GF-D8 (cell line): ENCODE measurements around the gene LSM6.

Experiments
- DNase-seq: peaks from one replicate; lab custom pipeline; 2025; lab: John Stamatoyannopoulos, UW

The LSM6 gene

DNA sequence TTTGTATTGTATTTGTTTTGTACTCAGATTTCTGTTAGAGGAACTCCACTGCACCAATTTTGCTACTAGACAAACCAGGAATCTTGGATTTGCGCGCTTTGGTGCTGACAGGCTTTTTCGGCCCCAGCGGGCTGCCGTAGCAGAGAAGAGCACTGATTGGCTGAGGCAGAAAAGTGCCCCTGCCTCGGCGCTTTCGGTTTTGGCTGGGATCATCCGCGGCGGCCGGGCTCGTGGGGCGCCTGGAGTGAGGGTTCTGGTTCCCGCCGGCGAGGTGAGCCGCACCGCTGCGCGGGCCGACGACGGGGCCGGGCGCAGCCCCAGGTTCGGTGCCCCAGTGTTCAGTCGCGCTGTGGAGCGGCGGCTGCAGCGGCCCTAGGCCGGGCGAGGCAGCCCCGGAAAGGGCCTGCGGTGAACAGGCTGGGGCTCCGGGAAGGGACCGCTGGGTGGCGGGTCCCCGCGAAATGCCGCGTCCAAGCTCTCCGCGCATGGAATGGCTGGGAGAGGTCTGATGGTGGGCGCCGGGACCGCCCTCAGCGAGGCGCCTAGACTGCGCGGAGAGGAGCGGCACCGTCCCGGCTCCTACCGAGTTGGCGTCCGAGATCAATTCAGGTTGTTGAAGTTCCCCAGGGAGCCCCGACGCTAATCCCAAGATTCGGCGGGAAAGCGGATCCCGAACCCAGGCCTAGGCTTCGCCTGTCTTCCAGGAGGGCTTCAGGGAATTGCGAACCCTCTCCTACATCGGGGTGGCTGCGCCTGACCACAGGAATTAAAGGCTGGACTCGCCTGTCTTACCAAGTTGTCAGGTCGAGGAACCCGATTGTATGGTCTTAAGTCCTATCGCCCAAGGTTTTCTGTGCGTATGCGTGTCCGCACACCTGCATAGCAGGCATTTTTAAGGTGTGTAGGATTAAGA, at the start of gene LSM6:
Gene LSM6, plus strand, starts transcription at position 178 of the 913 bp plus-strand sequence. CDS start 7,204 bp downstream, outside the sequence.
- DNase-seq, result peak; percentile 61

DNA sequence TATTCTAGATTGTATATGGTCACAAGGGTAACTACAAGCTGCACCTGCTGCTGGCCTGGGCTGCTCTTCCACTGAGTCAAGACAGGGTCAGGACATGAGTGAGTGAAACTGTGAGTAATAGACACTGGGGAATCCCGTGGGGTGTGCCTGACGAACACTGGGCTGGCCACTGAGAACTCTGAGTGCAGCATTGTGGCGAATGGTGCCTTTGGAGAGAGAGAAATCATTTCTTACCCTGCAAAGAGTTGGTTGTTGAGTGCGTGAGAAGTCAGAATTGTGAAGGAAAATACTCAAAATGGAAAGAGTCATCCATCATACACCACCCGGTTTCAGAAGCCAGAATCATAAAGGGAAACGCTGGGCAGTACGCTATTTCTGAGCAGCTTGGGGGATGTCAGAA, 43.1 kb upstream of the LSM6 start:
- DNase-seq, result no peak

DNA sequence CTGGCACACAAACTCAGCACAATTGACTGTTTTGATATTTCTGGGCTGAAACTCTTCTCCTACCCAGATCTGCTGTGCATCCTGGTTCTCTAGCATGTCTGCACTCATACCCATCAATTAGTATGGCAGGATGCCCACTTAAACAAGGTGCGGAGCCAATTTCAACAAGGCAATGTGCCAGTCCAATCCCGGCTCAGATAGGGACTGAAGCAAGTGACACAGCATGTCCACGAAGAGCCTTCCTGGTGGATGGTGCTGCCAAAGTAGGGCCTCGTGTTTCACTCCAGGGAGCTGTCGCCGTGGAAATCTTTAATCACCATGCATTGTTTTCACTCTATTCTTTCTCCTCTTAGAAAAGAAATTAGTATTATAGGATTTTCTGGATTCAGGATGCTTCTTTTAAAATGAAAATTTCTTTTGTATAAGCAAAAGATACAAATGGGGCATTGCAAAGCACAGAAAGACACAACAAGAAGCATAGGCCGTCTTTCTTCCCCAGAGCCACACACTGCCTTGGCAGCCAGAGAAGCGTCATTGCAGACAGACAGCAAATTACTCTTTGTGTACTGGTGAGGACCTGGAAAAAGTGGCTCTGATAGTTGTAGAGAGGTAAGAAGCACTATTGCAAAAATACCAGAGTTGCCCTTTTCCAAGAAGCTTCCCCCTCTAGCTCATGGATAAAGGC, 40.6 kb upstream of the LSM6 start:
- no peak for DNase-seq

DNA sequence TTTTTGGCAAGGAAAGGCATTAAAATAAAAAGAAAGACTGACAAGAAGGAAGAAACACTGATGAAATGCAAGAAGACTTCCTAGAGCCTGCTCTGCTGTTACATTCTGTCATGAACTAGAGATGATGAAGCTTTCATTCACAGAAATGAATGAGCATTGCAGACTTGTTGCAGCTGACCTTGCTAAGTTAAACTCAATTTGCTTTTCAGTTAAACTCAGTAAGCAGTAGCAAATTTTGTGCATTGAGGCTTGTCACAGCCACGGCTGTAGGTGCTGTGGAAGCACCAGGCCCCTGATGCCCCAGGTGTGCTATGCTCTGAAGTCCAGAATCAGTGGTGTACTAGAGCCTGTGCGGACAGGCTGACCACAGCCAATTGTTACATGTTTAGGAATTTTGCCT, 39.6 kb upstream of the LSM6 start:
- DNase-seq, result no peak

DNA sequence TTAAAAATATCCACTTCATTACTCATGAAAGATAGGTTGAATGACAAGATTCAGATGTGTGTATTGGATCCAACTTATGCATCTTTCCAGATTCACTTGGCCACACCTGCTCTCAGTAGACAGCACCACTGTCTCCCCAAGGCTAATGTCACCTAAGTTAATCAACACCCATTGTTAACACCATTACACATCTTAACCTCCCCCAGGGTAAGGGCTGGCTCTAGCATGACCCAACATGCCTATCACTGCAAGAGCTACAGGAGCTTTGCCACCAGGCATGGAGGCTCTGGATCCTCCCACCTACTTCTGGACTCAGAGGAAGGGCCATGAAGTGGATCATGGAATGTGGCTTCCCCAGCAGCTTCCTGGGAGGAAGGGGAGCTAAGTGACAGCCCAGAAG, 32.8 kb upstream of the LSM6 start:
- no peak for DNase-seq

DNA sequence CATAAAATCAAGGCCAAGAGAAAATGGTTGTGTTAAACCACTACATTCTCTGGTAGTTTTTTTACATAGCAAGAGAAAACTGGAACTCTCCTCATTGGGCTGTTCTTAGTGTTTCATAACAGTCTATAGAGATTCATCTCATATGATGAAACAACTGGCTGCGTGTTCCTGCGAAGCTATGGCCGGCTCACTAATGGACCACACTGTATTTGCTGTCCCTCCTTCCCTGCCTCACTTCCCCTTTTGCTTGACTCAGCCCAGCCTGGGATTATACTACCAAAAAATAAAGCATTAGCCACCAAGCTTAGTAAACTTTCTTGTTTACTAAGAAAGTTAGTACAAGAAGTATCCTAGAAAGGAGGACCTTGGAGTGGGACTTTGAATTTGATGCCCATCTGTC, 31.6 kb upstream of the LSM6 start:
- no peak for DNase-seq

DNA sequence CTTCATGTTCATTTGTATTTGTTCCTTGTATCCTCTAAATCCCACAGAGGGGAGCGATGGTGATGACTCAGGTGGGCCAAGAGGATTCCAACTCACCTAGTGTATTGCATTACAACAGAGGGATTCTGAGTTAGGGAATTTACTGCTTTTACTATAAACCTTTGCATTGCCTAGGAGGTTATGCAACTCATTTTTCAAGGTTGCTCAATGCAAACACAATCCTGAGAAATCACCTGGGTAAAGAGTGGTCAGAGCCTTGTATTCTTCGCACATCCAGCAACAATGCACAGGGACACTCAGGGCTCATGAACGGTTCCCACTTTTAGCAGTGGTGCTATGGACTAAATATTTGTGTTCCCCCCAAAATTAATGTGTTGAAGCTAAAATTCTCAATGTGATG, 28.6 kb upstream of the LSM6 start:
- no peak for DNase-seq

DNA sequence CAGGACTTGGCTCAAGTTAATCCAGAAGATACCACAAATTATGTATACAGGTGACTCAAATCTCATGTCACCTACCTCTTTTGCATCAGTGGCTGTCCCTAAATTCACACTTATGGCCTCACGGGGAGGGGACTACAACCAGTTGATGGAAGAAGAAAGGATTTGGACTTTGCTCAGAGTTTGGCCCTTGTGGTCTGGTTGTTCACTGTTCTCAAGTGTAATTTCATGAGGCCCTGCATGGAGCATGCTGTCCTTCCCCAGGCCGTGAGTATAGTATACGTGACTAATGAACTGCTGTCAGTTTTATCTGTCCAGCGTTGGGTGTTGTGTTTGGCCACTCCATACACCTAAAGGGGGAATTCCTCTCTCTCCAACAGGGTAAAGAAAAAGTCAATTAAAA, 27.5 kb upstream of the LSM6 start:
- no peak for DNase-seq

DNA sequence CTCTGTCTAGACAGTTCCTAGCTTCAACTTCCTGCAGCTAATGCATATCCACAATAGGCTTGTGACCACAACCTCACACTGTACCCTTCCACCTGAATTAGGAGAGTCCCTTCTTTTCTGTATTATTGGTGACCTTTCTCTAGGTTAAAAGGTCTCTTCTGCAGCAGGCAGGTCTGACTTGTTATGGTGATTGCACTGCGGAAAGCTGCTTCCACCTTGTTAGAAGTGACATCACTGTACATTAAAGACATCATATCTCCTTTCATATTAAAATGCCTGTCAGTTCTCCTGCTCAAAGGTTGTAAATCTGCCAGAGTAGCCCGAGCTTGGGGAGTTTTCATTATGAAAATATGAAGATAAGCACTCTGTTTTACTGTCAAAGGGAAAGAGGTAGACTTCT, 21.5 kb upstream of the LSM6 start:
- DNase-seq, result no peak

DNA sequence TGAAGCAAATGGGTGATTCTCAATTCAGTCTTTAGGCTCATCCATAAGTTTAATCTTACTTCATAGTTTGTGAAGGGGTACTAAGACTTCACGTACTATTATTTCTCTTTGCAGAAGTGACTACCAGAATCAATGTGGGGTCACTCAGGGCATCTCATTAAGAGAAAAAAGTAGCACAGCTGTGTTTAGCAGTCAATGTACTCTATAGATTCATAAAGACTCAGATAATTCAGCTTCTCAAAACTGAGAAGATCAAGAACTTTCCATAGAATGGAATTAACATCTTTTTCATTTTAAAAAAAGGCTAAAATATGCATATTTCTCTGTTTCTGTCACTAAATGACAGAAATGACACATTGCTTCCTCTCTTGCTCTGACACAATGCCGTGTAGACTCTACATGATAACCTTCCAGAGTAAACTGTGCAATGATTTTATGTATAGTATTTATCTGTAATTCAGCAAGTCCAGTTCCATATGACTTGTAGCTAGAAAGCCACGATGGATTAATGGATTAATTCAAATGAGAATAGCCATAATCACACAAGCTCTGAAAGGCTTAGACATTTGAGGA, 20.3 kb upstream of the LSM6 start:
- DNase-seq, result no peak

DNA sequence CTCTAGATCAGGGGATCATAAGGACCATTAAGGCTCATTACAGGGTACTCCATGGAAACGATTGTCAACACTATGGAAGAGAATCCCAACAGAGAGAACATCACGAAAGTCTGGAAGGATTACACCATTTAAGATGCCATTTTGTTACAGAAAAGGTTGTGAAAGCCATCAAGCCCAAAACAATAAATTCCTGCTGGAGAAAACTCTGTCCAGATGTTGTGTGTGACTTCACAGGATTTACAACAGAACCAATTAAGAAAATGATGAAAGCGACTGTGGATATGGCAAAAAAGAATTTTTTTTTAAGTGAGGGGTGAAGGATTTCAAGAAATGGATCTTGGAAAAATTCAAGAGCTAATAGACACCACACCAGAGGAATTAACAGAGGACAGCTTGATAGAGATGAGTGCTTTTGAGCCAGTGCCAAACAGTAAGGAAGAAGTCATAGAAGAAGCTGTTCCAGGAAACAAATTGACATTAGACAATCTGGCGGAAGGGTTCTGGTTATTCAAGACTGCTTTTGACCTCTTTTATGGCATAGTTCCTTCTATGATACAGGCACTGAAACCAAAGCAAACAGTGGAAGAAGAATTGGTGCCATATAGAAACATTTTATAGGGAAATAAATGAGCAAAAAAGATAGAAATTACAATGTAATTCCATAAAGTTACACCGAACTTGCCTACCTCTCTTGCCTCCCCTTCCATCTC, 17.3 kb upstream of the LSM6 start:
- DNase-seq, result no peak

DNA sequence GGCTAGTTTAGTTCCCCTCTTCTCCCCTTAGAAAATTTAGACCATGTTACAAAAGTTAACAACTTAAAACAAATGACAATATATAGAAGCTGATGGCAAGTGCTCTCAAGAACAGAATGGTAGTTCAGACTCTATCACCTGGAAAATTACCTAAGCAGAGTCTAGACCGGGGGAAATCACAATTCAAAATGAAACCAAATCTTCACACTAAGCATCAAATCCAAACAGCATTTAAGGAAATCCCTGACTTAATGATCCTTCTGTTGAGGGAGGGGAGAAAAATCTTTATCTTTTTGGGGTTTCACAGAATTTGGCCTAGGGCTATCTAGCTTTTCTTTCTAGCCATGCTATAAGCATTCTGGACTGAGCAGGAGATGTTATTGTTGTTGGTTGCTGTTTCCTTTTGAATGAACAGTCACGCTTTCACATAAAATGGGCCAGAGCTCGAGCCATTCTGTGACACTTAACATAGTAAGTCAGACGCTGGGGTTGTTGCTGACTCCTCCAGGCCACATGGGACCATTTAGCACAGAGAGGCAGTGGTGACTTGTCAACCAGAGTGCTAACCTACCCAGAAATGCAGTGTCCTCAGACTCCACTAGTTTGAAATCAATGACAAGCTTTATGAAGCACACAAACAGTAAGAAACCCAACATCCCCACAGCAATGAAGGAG, 16.0 kb upstream of the LSM6 start:
- DNase-seq, result no peak

DNA sequence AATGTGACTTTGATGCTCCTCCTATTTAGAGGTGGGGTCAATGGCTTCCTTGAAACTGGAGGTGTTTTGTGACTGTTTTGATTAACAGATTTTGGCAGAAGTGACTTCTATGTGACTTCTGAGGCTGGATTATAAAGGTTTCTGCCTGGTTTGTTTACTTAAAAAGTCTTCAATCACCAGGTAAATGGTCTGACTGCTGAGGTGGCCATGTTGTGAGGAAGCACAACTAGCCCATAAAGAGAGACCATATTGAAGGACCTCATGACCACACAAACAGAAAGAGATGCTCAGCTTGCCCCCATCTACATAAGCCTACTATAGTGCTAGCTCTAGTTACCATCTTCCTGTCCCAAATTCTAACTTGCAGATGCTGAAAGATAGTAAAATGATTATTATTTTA, 14.3 kb upstream of the LSM6 start:
- no peak for DNase-seq

DNA sequence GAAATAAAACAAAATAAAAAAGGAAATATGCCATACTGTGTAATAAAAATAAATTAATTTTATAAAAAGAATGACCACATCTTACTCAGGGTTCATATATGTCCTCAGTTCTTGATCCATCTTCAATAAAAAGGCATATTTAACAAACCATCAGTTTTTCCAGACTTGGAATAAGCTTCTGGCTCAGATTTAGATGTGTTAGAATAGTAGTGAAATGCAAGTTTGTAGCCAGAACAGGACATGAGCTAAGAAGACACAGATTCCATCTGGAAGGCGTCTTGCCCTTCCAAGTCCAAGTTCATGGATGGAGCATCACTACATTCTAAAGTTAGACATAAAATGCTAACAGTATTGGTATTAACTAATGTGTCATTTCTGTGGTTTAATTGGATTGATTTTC, 10.3 kb upstream of the LSM6 start:
- DNase-seq, result no peak

DNA sequence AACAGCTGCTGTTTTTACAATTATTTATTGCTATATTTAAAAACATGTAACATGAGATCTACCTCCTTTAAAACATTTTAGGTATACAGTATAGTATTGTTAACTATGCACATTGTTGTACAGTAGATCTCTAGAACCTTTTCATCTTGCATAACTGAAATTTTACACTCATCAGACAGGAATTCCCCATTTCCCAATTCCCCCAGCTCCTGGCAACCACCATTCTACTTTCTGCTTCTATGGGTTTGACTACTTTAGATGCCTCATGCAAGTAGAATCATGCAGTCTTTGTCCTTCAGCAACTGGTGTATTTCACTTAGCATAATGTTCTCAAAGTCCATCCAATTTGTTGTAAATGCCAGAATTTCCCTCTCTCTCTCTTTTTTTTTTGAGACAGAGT, 9.7 kb upstream of the LSM6 start:
- DNase-seq, result no peak

DNA sequence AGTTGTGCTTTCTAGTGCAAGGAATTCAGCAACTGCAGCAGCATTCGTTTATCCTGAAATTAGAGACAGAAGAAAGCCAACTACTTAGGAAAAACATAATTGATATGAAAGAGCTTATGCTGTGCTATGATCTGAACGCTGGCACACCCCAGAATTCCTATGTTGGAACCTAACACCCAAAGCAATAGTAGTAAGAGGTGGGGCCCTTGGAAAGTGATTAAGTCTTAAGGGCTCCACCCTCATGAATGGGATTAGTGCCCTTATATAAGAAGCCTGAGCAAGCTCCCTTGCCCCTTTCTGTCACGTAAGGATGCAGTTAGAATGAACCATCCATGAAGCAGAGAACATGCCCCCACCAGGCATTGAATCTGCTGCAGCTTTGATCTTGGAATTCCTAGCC, 5.4 kb upstream of the LSM6 start:
- no peak for DNase-seq

DNA sequence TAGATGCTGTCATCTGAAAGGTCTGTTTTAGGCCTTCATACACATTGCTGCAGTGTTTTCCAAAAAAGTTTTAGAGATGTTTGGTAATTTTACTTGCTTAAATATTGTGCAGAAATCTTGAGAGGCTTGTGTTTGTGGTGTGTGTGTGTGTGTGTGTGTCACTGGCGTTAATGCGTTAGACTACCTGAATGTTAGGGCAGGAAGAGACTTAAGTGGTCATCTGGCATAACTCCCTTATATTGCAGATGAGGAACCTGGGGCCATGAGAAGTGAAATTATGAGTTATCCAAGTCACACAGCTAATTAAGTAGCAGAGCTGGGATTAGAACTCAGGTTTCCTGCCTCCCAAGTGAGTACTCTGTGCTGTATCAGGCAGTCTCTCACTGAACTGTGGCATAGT, 1.4 kb downstream of the LSM6 start:
- no peak for DNase-seq

DNA sequence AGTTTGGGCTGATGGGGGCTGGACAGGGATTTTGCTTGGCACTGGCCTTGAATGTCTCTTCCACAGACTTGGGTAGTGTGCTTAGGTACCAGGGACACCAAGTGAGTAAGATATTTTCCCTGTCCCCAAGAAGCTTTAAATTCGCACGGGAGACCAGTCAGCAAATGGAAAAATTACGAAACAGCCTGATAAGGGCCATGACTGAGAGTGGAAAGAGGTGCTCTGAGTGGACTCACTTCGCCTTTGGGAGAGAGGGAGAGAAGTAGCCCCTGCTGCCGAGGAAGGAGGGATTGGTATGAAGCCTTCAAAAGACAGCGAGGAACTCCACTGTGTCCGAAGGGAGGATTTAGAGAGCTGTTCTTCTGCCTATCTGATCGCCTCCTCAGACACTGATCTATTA, 2.6 kb downstream of the LSM6 start:
- DNase-seq, result no peak

DNA sequence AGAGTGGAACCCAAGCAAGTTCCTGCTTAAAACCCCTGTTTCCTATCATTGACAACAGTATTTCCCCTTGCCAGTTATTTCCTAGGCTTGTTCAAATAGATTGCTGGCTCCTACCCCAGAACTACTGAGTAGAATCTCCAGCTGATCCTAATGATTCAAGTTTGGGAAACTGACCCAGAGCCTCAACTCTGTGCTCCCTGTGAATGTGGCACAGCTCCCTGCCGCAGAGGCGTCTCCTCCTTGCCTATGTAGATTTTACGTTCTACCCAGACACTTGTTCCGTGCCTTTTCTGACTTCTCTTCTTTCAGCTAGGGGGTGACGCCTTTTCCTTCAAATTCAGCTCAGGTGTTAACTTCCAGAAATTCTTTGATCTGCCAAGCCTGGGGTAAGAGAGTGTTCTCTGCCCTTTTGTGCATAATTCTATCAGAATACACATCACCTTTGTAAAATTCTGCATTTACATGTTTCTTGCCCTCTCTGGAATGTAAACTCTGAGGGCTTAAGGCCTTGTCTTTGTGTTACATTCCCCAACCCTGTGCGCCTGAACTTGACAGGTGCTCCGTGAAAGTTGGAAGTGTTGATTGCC, 4.4 kb downstream of the LSM6 start:
- DNase-seq, result no peak

DNA sequence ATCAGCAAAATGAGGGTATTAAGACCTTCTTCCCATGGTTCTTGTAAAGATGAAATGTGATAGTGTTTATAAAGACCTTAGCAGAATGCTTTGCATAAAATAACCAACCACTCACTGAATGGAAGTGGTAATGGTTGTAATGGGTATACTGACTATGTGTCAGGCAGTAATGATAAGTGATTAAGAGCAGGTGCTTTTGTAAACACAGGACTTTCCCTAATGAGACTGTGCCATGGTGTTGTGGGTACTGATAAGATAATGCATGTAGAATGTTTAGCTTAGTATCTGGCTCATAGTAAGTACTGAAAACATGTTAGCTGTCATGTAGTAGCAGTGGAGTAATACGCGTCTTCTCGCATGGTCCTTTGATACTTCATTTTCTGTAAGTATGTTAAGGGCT, 6.9 kb downstream of the LSM6 start:
- DNase-seq, result no peak

DNA sequence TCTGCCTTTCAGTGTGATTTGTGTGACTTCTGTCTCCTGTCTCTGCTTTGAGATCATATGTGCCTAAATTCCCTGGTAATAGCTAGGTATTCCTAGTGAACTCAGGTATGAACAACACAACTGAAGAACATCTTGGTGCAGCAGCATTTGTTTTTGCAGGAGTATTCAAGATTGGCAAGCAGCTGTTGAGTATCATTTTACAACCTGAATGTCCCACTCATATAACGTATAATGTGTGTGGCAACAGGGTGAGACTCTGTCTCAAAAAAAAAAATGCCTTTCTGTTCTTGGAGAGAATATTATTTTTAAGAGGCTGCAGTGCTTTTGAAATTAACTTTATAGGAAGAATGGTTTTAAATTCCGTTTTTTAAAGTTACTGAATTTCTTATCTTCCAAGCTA, 7.7 kb downstream of the LSM6 start:
- DNase-seq, result no peak

DNA sequence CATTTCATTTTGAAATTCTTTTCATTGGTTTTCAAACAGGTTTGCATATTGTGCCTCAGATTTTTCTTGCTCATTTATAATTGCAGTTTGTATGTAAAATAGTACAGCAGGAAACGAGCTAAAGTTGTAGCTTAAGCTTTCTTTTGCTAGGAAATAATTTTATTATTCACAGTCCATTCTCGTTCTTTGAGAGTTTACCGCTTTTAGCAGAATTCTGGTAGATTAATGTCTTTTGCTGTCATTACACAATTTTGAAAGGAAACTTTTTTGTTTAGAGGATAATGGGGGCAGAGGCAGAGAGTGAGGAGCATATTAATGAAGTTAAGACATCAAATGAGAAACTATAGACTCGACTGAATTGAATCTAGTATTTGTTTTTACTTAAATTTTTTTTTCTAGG, 10.5 kb downstream of the LSM6 start:
- no peak for DNase-seq
